WERI-Rb-1 (cell line): Measurements from ENCODE around the gene FEV.

ENCODE experiments used
- DNase-seq: peaks from one replicate; pipeline ENCODE4 v3.0.0-alpha.2; 2020
- H3K27ac ChIP-seq: fragments of 250-450 bp; sonication (Bioruptor Pico); 2 replicates; pipeline ENCODE4 v1.5.1; 2020; ENCODE audit warnings: mild to moderate bottlenecking, moderate library complexity
- H3K27me3 ChIP-seq: fragments of 250-450 bp; sonication (Bioruptor Pico); 2 replicates; pipeline ENCODE4 v1.5.1; 2021; ENCODE audit warnings: mild to moderate bottlenecking, low read depth, moderate library complexity; ENCODE audit not compliant: insufficient read depth, severe bottlenecking
- H3K36me3 ChIP-seq: fragments of 250-450 bp; sonication (Bioruptor Pico); 2 replicates; pipeline ENCODE4 v1.5.1; 2020; ENCODE audit warnings: mild to moderate bottlenecking, moderate library complexity
- H3K4me3 ChIP-seq: 2 replicates; pipeline ENCODE4 v1.5.1; 2011; ENCODE audit warnings: low read depth, mild to moderate bottlenecking, control low read depth, low read length
- H3K9me3 ChIP-seq: fragments of 250-450 bp; sonication (Bioruptor Pico); 2 replicates; pipeline ENCODE4 v1.5.1; 2021; ENCODE audit warnings: mild to moderate bottlenecking, moderate library complexity; ENCODE audit not compliant: severe bottlenecking
- CTCF ChIP-seq: IDR thresholded peaks from 2 replicates; pipeline ENCODE4 v1.5.1; 2011; ENCODE audit warnings: low read depth, mild to moderate bottlenecking, control low read depth, inconsistent platforms, low read length

The FEV gene

GRCh38 chr2:218995561-218995960, 10.6 kb upstream of the FEV start:
- no peak for TF ChIP-seq CTCF
- no peak for DNase-seq
- Histone ChIP-seq H3K27ac (peak overlapping the region; percentile 99), H3K9me3 (no peaks in the 10 kb centered on the region), H3K27me3 (no peaks in the 10 kb centered on the region), H3K36me3 (no peaks in the 10 kb centered on the region), H3K4me3 (no peak overlapping the region)

GRCh38 chr2:218993345-218994315, 8.6 kb upstream of the FEV start, which contains the start of gene CRYBA2:
Gene CRYBA2 (minus strand): TSS chr2:218993422. CDS start chr2:218993176, 246 bp downstream.
- no peak within 1 kb of the TSS for H3K27ac ChIP-seq
- no peak for TF ChIP-seq CTCF
- H3K36me3 ChIP-seq: no peaks in the 10 kb centered on the region
- H3K9me3 ChIP-seq: no peaks in the 10 kb centered on the region
- DNase-seq: no peak
- no peak within 1 kb of the TSS for H3K4me3 ChIP-seq
- H3K27me3 ChIP-seq: no peaks in the 10 kb centered on the region

- no peak for TF ChIP-seq CTCF
- Histone ChIP-seq H3K27ac (no peak overlapping the region), H3K27me3 (no peaks in the 10 kb centered on the region), H3K36me3 (no peaks in the 10 kb centered on the region), H3K4me3 (no peak overlapping the region), H3K9me3 (no peaks in the 10 kb centered on the region)
- DNase-seq: no peak
Measured at GRCh38 chr2:218992703-218993344, 7.8 kb upstream of the FEV start.

GRCh38 chr2:218992196-218992595, 7.2 kb upstream of the FEV start:
- no peak for TF ChIP-seq CTCF
- no peak overlapping the region for H3K27ac ChIP-seq
- no peak for DNase-seq
- H3K27me3 ChIP-seq: no peaks in the 10 kb centered on the region
- H3K9me3 ChIP-seq: no peaks in the 10 kb centered on the region
- H3K4me3 ChIP-seq: no peak overlapping the region
- H3K36me3 ChIP-seq: no peaks in the 10 kb centered on the region

- Histone ChIP-seq H3K27ac (no peak overlapping the region), H3K9me3 (no peaks in the 10 kb centered on the region), H3K4me3 (no peak overlapping the region), H3K27me3 (no peaks in the 10 kb centered on the region), H3K36me3 (no peaks in the 10 kb centered on the region)
- TF ChIP-seq CTCF: no peak
- DNase-seq: no peak
Measured at GRCh38 chr2:218991674-218992168, 6.7 kb upstream of the FEV start.
